ENCODE results near the gene PLAC8L1.

DNA sequence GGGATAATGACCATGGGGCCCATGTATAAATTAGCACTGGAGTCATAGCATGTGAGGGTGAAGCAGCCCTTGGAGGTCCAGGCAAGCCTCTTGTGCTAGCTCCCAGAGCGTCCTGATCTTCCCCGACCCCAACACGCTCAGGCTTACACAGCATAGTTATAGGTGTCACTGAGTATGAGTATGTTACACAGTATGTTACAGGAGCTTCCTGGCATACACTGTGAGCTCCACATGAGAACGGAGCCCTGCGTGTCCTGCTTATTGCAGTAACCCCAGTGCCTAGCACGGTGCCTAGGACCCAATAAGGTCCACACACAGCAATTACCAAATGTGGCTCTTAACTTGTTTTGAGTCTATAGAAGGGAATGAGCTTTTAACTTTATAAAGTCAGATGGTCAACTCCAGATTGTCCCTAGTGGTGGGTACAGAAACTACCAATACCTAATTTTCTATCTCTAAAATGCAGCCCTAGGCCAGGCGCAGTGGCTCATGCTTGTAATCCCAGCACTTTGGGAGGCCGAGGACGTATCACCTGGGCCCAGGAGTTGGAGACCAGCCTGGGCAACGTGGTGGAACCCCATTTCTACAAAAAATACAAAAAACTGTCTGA, 64.1 kb downstream of the PLAC8L1 start:
- TF ChIP-seq, protein P1, sequence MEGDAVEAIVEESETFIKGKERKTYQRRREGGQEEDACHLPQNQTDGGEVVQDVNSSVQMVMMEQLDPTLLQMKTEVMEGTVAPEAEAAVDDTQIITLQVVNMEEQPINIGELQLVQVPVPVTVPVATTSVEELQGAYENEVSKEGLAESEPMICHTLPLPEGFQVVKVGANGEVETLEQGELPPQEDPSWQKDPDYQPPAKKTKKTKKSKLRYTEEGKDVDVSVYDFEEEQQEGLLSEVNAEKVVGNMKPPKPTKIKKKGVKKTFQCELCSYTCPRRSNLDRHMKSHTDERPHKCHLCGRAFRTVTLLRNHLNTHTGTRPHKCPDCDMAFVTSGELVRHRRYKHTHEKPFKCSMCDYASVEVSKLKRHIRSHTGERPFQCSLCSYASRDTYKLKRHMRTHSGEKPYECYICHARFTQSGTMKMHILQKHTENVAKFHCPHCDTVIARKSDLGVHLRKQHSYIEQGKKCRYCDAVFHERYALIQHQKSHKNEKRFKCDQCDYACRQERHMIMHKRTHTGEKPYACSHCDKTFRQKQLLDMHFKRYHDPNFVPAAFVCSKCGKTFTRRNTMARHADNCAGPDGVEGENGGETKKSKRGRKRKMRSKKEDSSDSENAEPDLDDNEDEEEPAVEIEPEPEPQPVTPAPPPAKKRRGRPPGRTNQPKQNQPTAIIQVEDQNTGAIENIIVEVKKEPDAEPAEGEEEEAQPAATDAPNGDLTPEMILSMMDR (conservative IDR thresholded peaks at IDR 0.05), result peak; percentile 70
- no peak for TF ChIP-seq ZFX (IDR thresholded peaks at IDR 0.05)

Data from C4-2B (cell line).